Ovary (tissue), 9 donors: ENCODE measurements around the gene ALG2. TPM values are rescaled to one million over a fixed set of nuclear protein-coding genes. Genes with fewer than 3 reads are reported as not detected.

Experiments used
- DNase-seq, 5 donors: peaks; one replicate each; pipeline ENCODE4 v3.0.0-alpha.2; 2019 to 2020
- H3K27ac ChIP-seq, 2 donors: fragments of 200-600 bp; one replicate each; pipeline versions ENCODE4 v1.5.1 to v1.8.0; 2019 to 2022
- H3K27me3 ChIP-seq: fragments of 200-600 bp; one replicate; pipeline ENCODE4 v1.8.0; 2022
- H3K36me3 ChIP-seq: fragments of 200-600 bp; sonication (generic); one replicate; pipeline ENCODE4 v1.5.1; 2019
- H3K4me1 ChIP-seq: one replicate; pipeline ENCODE4 v1.8.1; 2013; ENCODE audit warnings: mild to moderate bottlenecking, moderate library complexity; ENCODE audit not compliant: insufficient read depth
- H3K4me3 ChIP-seq: fragments of 200-600 bp; sonication (generic); one replicate; pipeline ENCODE4 v1.5.1; 2017
- H3K9me3 ChIP-seq, 2 donors: fragments of 200-600 bp in 1 of 2; sonication (generic) in 1 of 2; one replicate each; pipeline versions ENCODE4 v1.5.1 to v1.8.1; 2013 to 2019; ENCODE audit warnings: mild to moderate bottlenecking in 1 of 2, moderate library complexity in 1 of 2
- EP300 ChIP-seq: sonication (generic); formaldehyde crosslinking; IDR thresholded peaks from one replicate; pipeline ENCODE4 v1.6.1; 2017; ENCODE audit warnings: antibody characterized with exemption
- POLR2A ChIP-seq: fragments of 450-650 bp; IDR thresholded peaks from one replicate; pipeline ENCODE4 v1.6.1; 2017; ENCODE audit warnings: antibody characterized with exemption, mild to moderate bottlenecking, moderate library complexity
- WGBS, 3 donors: extraction: QIAGEN DNeasy Blood & Tissue Kit in 1 of 3; methylation state at CpG; one replicate each; pipeline versions ENCODE4 v1.1.5 to v1.1.7; 2013 to 2017; 5-methylcytosine and 5-hydroxymethylcytosine counted together
- intact Hi-C, 4 donors: fragments of 100-400 bp; cut with DNase I; formaldehyde crosslinking; loops; one replicate each; pipeline versions ENCODE4 v1.11.0 to v1.15.1; 2022 to 2023
- polyA plus RNA-seq, 2 donors: library from polyadenylated mRNA; stranded (reverse); fragments of 200-250 nt in 1 of 2; fragments of 350-450 nt in 1 of 2; fragmentation: Illumina TruSeq in 1 of 2; extraction: RNeasy Lipid Tissue Mini Kit (QIAGEN cat#74804) in 1 of 2; gene quantifications; one replicate each; pipeline ENCODE4 v1.2.3, GENCODE V29; 2013 to 2014
- small RNA-seq: library from RNA; depleted of rRNA; stranded (forward); fragments of <200 nt; gene quantifications from one replicate; pipeline ENCODE3, GENCODE V24; 2016
- total RNA-seq, 7 donors: library from RNA; depleted of rRNA in 2 of 7; stranded (reverse); fragments of >200 nt in 2 of 7; fragmentation: NEBNext Ultra II Directional in 3 of 7; extraction: Animal tissue kit (Norgen Biotek cat#: 25700) in 3 of 7; gene quantifications; one replicate each; pipeline versions ENCODE4 v1.1.0 to v1.2.4, GENCODE V29; 2016 to 2023
- TF ChIP-seq, protein P1 (sequence below), 3 donors: fragments of 450-650 bp in 2 of 3; fragments of 200-600 bp in 1 of 3; IDR thresholded peaks; one replicate each; pipeline versions ENCODE4 v1.5.1 to v1.8.0; 2016 to 2022; ENCODE audit warnings: antibody characterized with exemption in 3 of 3, mild to moderate bottlenecking in 1 of 3
- donor health status: DM: no; HTN: no; CAD: no; lungs with moderate emphysema.
- donor health status: DM: no; HTN: no; CAD: no.
- donor health status: Bipolar disorder and iron deficiency.
- donor health status: DM: yes; HTN: yes; CAD: no.
- donor health status: DM: no; HTN: no; CAD: no.
- donor health status: DM: yes; HTN: yes; CAD: no.

Gene ALG2
- total and polyA plus RNA-seq, 9 donors, result 21.8 to 60.1 (median 37.3) TPM

DNA sequence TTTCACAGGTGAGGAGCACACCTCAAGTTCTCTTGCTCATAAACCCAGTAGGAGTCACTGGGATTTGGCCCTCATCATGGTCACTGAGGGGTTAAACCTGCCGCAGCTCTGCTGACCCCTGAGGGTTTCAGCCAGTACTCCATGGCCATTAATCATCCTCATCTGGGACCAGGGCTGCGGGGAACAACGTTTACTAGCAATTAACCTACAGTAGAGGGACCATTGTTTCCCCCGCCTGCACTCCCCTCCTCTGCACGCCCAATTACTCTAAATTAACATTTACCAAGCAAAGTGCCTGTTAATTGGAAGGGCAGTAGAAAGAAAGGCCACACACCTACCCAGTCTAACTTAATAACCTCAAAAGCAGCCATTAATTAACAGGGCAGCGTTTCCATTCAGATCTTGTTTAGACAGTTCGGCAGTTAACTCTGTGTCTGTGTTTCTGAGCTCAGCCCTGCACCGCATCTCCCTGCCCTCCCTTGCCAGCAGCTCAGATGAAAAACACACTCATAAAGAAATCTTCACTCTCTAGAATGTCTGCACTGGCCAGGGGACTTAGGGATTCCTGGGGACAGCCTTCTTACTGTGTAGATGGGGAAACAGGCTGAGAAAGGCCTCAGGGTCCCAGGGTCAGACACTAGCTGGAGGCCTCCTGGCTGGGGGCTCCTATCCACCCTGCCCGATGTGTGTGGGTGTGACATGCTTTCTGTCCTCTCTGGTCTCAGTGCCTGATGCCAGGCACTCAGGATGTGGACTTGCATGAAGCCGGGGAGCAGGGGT lies 51.6 kb downstream of the ALG2 start:
- TF ChIP-seq POLR2A, result no peak
- TF ChIP-seq, protein P1, sequence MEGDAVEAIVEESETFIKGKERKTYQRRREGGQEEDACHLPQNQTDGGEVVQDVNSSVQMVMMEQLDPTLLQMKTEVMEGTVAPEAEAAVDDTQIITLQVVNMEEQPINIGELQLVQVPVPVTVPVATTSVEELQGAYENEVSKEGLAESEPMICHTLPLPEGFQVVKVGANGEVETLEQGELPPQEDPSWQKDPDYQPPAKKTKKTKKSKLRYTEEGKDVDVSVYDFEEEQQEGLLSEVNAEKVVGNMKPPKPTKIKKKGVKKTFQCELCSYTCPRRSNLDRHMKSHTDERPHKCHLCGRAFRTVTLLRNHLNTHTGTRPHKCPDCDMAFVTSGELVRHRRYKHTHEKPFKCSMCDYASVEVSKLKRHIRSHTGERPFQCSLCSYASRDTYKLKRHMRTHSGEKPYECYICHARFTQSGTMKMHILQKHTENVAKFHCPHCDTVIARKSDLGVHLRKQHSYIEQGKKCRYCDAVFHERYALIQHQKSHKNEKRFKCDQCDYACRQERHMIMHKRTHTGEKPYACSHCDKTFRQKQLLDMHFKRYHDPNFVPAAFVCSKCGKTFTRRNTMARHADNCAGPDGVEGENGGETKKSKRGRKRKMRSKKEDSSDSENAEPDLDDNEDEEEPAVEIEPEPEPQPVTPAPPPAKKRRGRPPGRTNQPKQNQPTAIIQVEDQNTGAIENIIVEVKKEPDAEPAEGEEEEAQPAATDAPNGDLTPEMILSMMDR (IDR thresholded peaks at IDR 0.05), result no peak
- H3K9me3 ChIP-seq, result no peaks in the 10 kb centered on the region
- no peak overlapping the region for H3K27ac ChIP-seq
- H3K4me3 ChIP-seq, result no peak overlapping the region
- no peak for DNase-seq
- intact Hi-C loops, result no loop called here
- H3K4me1 ChIP-seq, result peaks cover 1% of the 10 kb centered on the region
- no peaks in the 10 kb centered on the region for H3K36me3 ChIP-seq
- H3K27me3 ChIP-seq, result no peaks in the 10 kb centered on the region
- 35 to 40% (median 39%) methylated on average over 10 of the region's 10 CpGs for whole genome bisulfite sequencing, 3 donors

DNA sequence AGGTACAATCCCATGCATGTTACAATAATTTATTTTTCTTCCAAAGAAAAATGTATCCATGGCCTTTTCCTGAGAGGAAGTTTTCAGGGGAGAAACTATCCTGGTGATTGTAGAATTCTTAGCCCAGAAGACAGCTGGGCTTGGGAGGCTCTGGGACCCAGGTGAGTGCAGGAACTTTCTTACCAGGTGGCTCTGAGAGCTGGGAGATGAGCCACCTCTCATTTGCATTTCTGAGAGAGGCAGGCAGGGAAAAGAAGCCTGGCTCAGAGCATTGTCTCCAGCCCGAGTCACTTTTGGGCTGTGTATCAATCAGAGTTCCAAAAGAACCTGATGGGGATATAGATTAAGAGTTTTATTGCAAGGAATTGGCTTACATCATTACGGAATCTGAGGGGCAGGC lies 52.7 kb downstream of the ALG2 start:
- no peak overlapping the region for H3K4me3 ChIP-seq
- H3K36me3 ChIP-seq, result no peaks in the 10 kb centered on the region
- H3K9me3 ChIP-seq, result no peaks in the 10 kb centered on the region
- no peak overlapping the region for H3K27ac ChIP-seq
- H3K27me3 ChIP-seq, result no peaks in the 10 kb centered on the region
- H3K4me1 ChIP-seq, result no peaks in the 10 kb centered on the region
- WGBS, 3 donors, result 75 to 88% (median 87%) methylated on average over 2 of the region's 2 CpGs
- intact Hi-C loops, result no loop called here
- no peak for DNase-seq
- TF ChIP-seq EP300 (no peak), POLR2A (no peak)
- TF ChIP-seq, protein P1 (IDR thresholded peaks at IDR 0.05), result no peak

- intact Hi-C loops, result no loop called here
- TF ChIP-seq EP300 (no peak), POLR2A (no peak)
- TF ChIP-seq, protein P1 (IDR thresholded peaks at IDR 0.05), result no peak
- Histone ChIP-seq H3K9me3 (no peaks in the 10 kb centered on the region), H3K4me3 (no peak overlapping the region), H3K36me3 (no peaks in the 10 kb centered on the region), H3K27ac (no peak overlapping the region), H3K4me1 (no peaks in the 10 kb centered on the region), H3K27me3 (no peaks in the 10 kb centered on the region)
- 70 to 79% (median 76%) methylated on average over 3 of the region's 3 CpGs for WGBS, 3 donors
- DNase-seq, result no peak
Observed at GRCh38 chr9:99167694-99168093, 54.0 kb downstream of the ALG2 start.

DNA sequence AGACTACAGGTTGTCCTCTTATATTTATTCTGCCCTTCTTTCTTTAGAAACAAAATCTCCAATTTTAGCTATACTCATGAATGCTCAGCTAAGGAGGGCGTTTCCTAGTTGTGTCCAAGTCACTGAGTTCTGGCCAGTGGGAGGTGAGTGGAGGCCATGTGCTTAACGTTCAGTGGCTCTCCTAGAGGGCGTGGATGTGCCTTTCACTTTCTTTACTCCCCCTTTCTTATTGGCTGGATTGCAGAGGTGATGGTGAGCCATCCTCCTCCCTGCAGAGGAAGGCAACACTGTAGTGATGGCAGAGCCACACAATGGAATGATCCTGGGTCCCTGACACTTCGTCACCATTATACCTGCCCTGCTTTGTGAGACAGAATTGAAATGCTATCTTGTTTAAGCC lies 54.6 kb downstream of the ALG2 start:
- WGBS, 3 donors, result 68 to 72% (median 71%) methylated on average over 4 of the region's 4 CpGs
- TF ChIP-seq, protein P1 (IDR thresholded peaks at IDR 0.05), result no peak
- TF ChIP-seq EP300 (no peak), POLR2A (no peak)
- intact Hi-C loops, result no loop called here

More for the DNA sequence above, 54.6 kb downstream of the ALG2 start:
- no peak for DNase-seq
- Histone ChIP-seq H3K36me3 (no peaks in the 10 kb centered on the region), H3K9me3 (no peaks in the 10 kb centered on the region), H3K27me3 (no peaks in the 10 kb centered on the region), H3K27ac (no peak overlapping the region), H3K4me1 (no peaks in the 10 kb centered on the region), H3K4me3 (no peak overlapping the region)

Small RNA genes within 50 kb of the gene (small RNA-seq; reads per million reads assigned to genes)
- not detected for gene RN7SL794P

Other genes with a start within 250 kb of the ALG2 start
- 10 to 100 TPM; 18.6 to 55.9 (median 41.1) TPM for gene TGFBR1, start 116.8 kb downstream of the ALG2 start, total RNA-seq
- 10 to 100 TPM; 12.5 to 17.6 TPM for gene TGFBR1, start 116.8 kb downstream of the ALG2 start, polyA plus RNA-seq
- 100 to 1,000 TPM in 5 of 7 donors, 10 to 100 TPM in 2; 80.1 to 147 (median 130) TPM for gene SEC61B, start 340 bp upstream of the ALG2 start, total RNA-seq
- 100 to 1,000 TPM; 121 to 196 TPM for gene SEC61B, start 340 bp upstream of the ALG2 start, polyA plus RNA-seq